Calu3 (cell line): ENCODE data around the gene NUP37. TPM values are rescaled to one million over a fixed set of nuclear protein-coding genes. Genes with fewer than 3 reads are reported as not detected.
"Not testable (repeated sequence)": the region's sequence is repeated elsewhere in the genome, so short reads cannot be mapped to it uniquely, and the experiment has no call there.

Experiments used
- BruUV-seq: library from RNA; stranded (reverse); fragments of 400-500 nt; replicated peaks from 2 replicates; lab custom pipeline; 2021; lab: Mats Ljungman, UMichigan
- CTCF ChIA-PET: fragments of 300-600 bp; sonication (Branson Sonifier 250); formaldehyde crosslinking; loops from one replicate; lab custom pipeline; 2022; ENCODE audit warnings: antibody characterized with exemption; lab: Charles Lee
- DNase-seq: peaks from one replicate; pipeline ENCODE4 v3.0.0; 2022
- H3K27ac Mint-ChIP-seq: one replicate; pipeline ENCODE4 v1.8.0; 2022; ENCODE audit warnings: mixed read lengths; ENCODE audit not compliant: unreplicated experiment
- H3K27me3 Mint-ChIP-seq: one replicate; pipeline ENCODE4 v1.8.0; 2022; ENCODE audit warnings: mixed read lengths; ENCODE audit not compliant: unreplicated experiment
- H3K36me3 Mint-ChIP-seq: one replicate; pipeline ENCODE4 v1.8.0; 2022; ENCODE audit warnings: mild to moderate bottlenecking, moderate library complexity, mixed read lengths; ENCODE audit not compliant: insufficient read depth, unreplicated experiment
- H3K4me1 Mint-ChIP-seq: one replicate; pipeline ENCODE4 v1.8.0; 2022; ENCODE audit warnings: mild to moderate bottlenecking, low read depth, mixed read lengths; ENCODE audit not compliant: unreplicated experiment
- H3K4me3 Mint-ChIP-seq: one replicate; pipeline ENCODE4 v1.8.0; 2022; ENCODE audit warnings: mild to moderate bottlenecking, low read depth, moderate library complexity, mixed read lengths; ENCODE audit not compliant: unreplicated experiment
- H3K9me3 Mint-ChIP-seq: one replicate; pipeline ENCODE4 v1.8.0; 2022; ENCODE audit warnings: low read depth, mixed read lengths; ENCODE audit not compliant: unreplicated experiment
- CTCF ChIP-seq: fragments of 200-600 bp; IDR thresholded peaks from one replicate; pipeline ENCODE4 v1.8.0; 2022; ENCODE audit warnings: antibody characterized with exemption; ENCODE audit not compliant: unreplicated experiment
- intact Hi-C: fragments of 100-400 bp; cut with micrococcal nuclease; formaldehyde crosslinking; loops from one replicate; pipeline ENCODE4 v1.10.0; 2022; ENCODE audit not compliant: unreplicated experiment
- total RNA-seq: library from RNA; stranded (reverse); gene quantifications from 2 replicates; pipeline ENCODE4 v1.2.3, GENCODE V29; 2022

The NUP37 gene
- total RNA-seq, 1 experiment from 2014 or later, result 72.1 TPM

- CTCF ChIA-PET, result no interaction called here
- BruUV-seq, result no TSS peak
Measured at GRCh38 chr12:102080842-102081241, 39.1 kb downstream of the NUP37 start.

GRCh38 chr12:102072092-102072491, 47.8 kb downstream of the NUP37 start:
- DNase-seq, BruUV-seq, H3K36me3 Mint-ChIP-seq, H3K9me3 Mint-ChIP-seq, CTCF ChIA-PET, H3K4me1 Mint-ChIP-seq, H3K27ac Mint-ChIP-seq, H3K4me3 Mint-ChIP-seq, intact Hi-C loops, H3K27me3 Mint-ChIP-seq: not testable (repeated sequence)

More at GRCh38 chr12:102080842-102081241, 39.1 kb downstream of the NUP37 start:
- H3K27me3 Mint-ChIP-seq, result no peaks in the 10 kb centered on the region
- H3K36me3 Mint-ChIP-seq, result no peaks in the 10 kb centered on the region
- H3K27ac Mint-ChIP-seq, result no peak overlapping the region
- no peak for DNase-seq
- H3K9me3 Mint-ChIP-seq, result no peaks in the 10 kb centered on the region
- H3K4me1 Mint-ChIP-seq, result no peaks in the 10 kb centered on the region
- H3K4me3 Mint-ChIP-seq, result no peak overlapping the region
- TF ChIP-seq CTCF, result no peak
- intact Hi-C loops, result no loop called here

- DNase-seq, result no peak
- H3K4me3 Mint-ChIP-seq, result no peak overlapping the region
- no peaks in the 10 kb centered on the region for H3K36me3 Mint-ChIP-seq
- no peak for TF ChIP-seq CTCF
- H3K27me3 Mint-ChIP-seq, result no peaks in the 10 kb centered on the region
- no TSS peak for BruUV-seq
- H3K27ac Mint-ChIP-seq, result no peak overlapping the region
- CTCF ChIA-PET, result interaction anchor here (0.9 kb wide), 1 partner anchor 56 kb away, joined by 3 read pairs; no protein-coding TSS in a partner anchor
- no peaks in the 10 kb centered on the region for H3K9me3 Mint-ChIP-seq
- intact Hi-C loops, result loop anchor here (10.0 kb wide), 1 partner anchor 295 kb away; no protein-coding TSS in a partner anchor
- H3K4me1 Mint-ChIP-seq, result no peaks in the 10 kb centered on the region
Measured at GRCh38 chr12:102069707-102070106, 50.2 kb downstream of the NUP37 start.

- no TSS peak for BruUV-seq
- no peak overlapping the region for H3K4me3 Mint-ChIP-seq
- H3K27ac Mint-ChIP-seq, result no peak overlapping the region
- no peak for DNase-seq
- H3K36me3 Mint-ChIP-seq, result peaks cover 7% of the 10 kb centered on the region
- no peaks in the 10 kb centered on the region for H3K9me3 Mint-ChIP-seq
- H3K4me1 Mint-ChIP-seq, result peaks cover 8% of the 10 kb centered on the region
- no peaks in the 10 kb centered on the region for H3K27me3 Mint-ChIP-seq
- CTCF ChIA-PET, result no interaction called here
- intact Hi-C loops, result loop anchor here (10.0 kb wide), 1 partner anchor 293 kb away; no protein-coding TSS in a partner anchor
- no peak for TF ChIP-seq CTCF
Measured at GRCh38 chr12:102067574-102068258, 52.2 kb downstream of the NUP37 start.

- BruUV-seq, result no TSS peak
- no peaks in the 10 kb centered on the region for H3K27me3 Mint-ChIP-seq
- peaks cover 22% of the 10 kb centered on the region for H3K36me3 Mint-ChIP-seq
- no peak overlapping the region for H3K4me3 Mint-ChIP-seq
- TF ChIP-seq CTCF, result no peak
- peaks cover 8% of the 10 kb centered on the region for H3K4me1 Mint-ChIP-seq
- CTCF ChIA-PET, result no interaction called here
- H3K9me3 Mint-ChIP-seq, result no peaks in the 10 kb centered on the region
- intact Hi-C loops, result loop anchor here (10.0 kb wide), 1 partner anchor 290 kb away; no protein-coding TSS in a partner anchor
- no peak overlapping the region for H3K27ac Mint-ChIP-seq
- no peak for DNase-seq
Measured at GRCh38 chr12:102064476-102064875, 55.4 kb downstream of the NUP37 start.
